ENCODE data around the gene ACSS3.

Gene ACSS3

DNA sequence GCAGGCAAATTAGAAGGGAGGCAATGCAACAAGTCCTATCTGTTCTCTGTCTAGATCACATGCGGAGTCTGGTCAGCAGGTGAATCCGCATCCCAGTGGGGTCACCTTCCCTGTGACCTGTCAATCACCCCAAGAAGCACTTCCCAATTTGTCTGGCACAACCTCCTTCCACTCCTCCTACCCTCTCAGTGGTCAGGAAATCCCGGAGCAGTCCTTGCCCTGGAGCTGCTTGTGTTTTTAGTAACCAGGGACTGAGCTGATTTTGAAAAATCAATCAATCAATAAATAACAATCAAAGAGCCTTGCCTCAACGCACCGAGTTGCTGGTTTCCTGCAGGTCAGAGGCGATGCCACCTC, 572 bp upstream of the ACSS3 start:
- TF ChIP-seq, protein P1, sequence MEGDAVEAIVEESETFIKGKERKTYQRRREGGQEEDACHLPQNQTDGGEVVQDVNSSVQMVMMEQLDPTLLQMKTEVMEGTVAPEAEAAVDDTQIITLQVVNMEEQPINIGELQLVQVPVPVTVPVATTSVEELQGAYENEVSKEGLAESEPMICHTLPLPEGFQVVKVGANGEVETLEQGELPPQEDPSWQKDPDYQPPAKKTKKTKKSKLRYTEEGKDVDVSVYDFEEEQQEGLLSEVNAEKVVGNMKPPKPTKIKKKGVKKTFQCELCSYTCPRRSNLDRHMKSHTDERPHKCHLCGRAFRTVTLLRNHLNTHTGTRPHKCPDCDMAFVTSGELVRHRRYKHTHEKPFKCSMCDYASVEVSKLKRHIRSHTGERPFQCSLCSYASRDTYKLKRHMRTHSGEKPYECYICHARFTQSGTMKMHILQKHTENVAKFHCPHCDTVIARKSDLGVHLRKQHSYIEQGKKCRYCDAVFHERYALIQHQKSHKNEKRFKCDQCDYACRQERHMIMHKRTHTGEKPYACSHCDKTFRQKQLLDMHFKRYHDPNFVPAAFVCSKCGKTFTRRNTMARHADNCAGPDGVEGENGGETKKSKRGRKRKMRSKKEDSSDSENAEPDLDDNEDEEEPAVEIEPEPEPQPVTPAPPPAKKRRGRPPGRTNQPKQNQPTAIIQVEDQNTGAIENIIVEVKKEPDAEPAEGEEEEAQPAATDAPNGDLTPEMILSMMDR (IDR thresholded peaks at IDR 0.05; ENCODE audit: borderline replicate concordance, insufficient read depth, low read depth, low read length) = no peak
- H3K4me3 ChIP-seq (ENCODE audit: low read depth, low read length) = no peak overlapping the region

DNA sequence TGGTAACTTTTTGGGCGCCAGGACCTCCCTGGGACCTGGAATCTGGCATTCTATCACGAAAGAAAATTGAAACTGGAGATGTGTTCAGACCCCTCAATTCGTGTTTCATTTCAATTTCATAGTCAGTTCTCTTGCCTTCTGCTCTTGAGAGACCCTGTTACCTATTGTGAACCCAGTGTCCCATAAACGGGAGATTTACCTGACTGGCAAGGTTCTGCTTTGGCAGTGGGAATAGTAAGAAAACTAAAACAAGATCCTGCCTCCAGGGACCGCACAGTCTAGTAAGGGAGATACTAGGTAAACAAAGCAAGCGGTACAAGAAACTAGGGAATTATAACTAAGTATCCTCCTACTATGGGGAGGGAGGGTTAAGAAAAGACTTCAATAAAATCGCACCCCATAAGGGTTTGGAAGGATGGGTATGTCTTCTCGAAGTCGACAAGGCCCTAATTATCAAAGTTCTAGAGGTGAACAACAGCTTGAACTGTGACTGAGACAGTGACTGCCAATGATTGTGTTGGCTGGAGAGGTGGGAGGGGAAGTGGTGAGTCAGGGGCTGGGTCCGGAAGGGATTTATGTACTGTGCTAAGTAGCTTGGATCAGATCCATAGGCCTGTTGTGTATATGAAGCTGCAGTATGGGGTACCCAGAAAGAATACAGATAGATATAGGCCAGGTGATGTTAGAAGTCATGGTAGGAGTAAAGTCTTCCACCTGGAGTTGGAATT, 754 bp downstream of the ACSS3 start:
- no peak overlapping the region for H3K4me3 ChIP-seq (ENCODE audit: low read depth, low read length)
- TF ChIP-seq, protein P1 (IDR thresholded peaks at IDR 0.05; ENCODE audit: borderline replicate concordance, insufficient read depth, low read depth, low read length) = no peak

DNA sequence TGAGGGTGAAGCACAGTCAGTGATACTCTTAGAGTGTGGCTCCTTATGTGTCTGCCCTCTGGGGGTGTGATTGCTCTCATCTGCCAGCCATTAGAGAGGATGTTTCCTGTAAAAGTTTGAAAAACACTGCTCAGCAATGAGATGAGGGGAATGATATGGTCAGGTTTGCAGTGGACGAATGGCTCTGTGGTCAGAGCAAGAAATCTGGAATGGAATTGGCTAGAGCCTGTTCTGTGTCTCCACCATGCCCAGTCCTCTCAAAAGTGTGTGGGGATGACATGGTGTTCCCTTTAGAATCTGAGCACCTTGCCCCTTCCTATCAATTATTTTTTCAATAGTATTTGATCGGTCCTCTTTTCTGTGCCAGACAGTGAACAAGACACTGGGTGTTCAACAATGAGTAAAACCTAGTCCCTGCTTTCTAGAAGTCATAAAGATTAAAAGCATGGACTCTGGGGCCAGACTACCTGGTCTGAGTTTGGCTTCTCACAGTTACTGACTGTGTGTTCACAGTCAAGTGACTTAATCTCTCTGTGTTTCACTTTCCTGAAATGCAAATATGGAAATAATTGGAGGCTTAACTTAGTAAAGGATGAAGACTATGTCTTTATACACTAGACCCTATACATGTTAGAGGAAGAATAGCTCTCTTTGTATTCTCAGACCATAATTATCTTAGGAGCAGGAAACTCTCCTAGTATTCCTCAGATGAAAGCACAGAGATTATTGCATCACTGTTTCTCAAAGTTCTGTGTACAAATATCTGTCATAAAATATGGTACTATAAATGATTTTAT, 1.6 kb downstream of the ACSS3 start:
- TF ChIP-seq, protein P1 (IDR thresholded peaks at IDR 0.05; ENCODE audit: borderline replicate concordance, insufficient read depth, low read depth, low read length) = no peak
- no peak overlapping the region for H3K4me3 ChIP-seq (ENCODE audit: low read depth, low read length)

DNA sequence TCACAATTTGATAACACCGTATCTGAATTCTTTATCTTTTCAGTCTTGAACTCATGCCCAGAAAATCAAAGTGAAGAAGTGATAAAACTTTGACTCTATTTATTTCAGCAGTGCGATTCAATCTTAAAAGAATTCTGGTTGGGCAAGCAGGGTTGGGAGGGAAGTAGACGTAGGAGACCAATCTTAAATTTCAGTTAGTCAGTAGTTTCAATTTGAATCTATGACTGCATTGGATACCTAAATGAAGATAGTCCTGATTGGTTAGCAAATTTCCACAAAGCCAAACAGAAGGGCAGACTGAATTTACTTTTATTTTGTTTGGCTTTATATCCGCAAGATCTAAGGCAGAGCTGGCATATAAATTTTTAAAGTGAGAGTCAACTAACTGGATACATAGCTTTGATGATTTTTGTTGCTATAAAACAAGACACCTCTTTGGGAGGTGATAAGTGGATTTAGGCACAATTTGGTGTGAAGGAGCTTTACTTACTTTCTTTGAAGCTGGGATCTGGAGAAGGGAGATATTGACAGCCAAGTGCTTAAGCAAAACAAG, 2.6 kb downstream of the ACSS3 start:
- H3K4me3 ChIP-seq (ENCODE audit: low read depth, low read length) = no peak overlapping the region
- TF ChIP-seq, protein P1 (IDR thresholded peaks at IDR 0.05; ENCODE audit: borderline replicate concordance, insufficient read depth, low read depth, low read length) = no peak

DNA sequence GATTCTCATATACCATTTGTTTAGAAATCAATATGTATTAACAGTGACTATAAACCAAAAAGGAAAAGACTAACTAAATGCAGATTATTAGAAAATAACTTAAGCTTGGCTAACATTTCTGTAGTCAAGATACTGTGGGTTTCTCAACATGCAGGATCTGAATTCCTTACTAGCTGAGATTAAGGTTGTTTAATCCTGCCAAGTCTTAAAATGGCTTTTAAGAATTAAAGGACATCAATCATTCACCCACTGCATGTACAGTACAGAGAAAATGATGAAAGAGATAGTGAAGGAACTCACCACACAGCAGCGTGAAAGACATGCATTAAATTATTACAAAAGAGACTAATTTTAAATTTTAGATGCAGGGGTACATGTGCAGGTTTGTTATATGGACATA, 3.8 kb downstream of the ACSS3 start:
- TF ChIP-seq, protein P1 (IDR thresholded peaks at IDR 0.05; ENCODE audit: borderline replicate concordance, insufficient read depth, low read depth, low read length) = no peak
- H3K4me3 ChIP-seq (ENCODE audit: low read depth, low read length) = no peak overlapping the region

DNA sequence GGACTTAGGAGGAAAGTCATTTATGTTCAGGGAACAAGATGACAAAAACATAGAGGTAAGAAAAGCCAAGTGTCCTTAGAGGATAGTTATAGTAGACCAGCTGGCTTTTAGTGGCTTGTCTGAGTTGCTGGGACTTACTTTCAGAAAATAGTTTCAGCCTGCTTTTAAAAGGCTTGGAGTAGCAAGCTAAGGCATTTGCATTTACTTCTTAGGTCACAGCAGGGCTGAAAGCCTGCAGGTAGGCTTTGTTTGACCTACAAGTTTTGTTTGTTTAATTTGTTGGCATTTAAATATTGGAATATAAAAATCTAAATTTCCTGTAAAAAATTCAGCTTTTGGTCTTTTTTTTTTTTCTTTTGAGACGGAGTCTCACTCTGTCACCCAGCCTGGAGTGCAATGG, 5.1 kb downstream of the ACSS3 start:
- H3K4me3 ChIP-seq (ENCODE audit: low read depth, low read length) = no peak overlapping the region
- TF ChIP-seq, protein P1 (IDR thresholded peaks at IDR 0.05; ENCODE audit: borderline replicate concordance, insufficient read depth, low read depth, low read length) = no peak
